Endothelial cell (in vitro differentiated cells): ENCODE data around the gene AP4M1. TPM values are rescaled to one million over a fixed set of nuclear protein-coding genes. Genes with fewer than 3 reads are reported as not detected.
"Not testable (repeated sequence)": the region's sequence is repeated elsewhere in the genome, so short reads cannot be mapped to it uniquely, and the experiment has no call there.

Source experiments
- DNase-seq: peaks from one replicate; pipeline ENCODE4 v3.0.0; 2021; ENCODE audit warnings: low spot score
- H3K27ac Mint-ChIP-seq: one replicate; pipeline ENCODE4 v1.8.0; 2021; ENCODE audit warnings: mixed read lengths, inconsistent platforms; ENCODE audit not compliant: unreplicated experiment
- H3K27me3 Mint-ChIP-seq: one replicate; pipeline ENCODE4 v1.8.0; 2021; ENCODE audit warnings: mild to moderate bottlenecking, moderate library complexity, mixed read lengths, inconsistent platforms; ENCODE audit not compliant: unreplicated experiment
- H3K36me3 Mint-ChIP-seq: one replicate; pipeline ENCODE4 v1.8.0; 2021; ENCODE audit warnings: mild to moderate bottlenecking, low read depth, mixed read lengths, inconsistent platforms; ENCODE audit not compliant: unreplicated experiment
- H3K4me1 Mint-ChIP-seq: one replicate; pipeline ENCODE4 v1.8.0; 2021; ENCODE audit warnings: mild to moderate bottlenecking, mixed read lengths, inconsistent platforms; ENCODE audit not compliant: unreplicated experiment
- H3K4me3 Mint-ChIP-seq: one replicate; pipeline ENCODE4 v1.8.0; 2021; ENCODE audit warnings: mild to moderate bottlenecking, mixed read lengths, inconsistent platforms; ENCODE audit not compliant: unreplicated experiment
- H3K9me3 Mint-ChIP-seq: one replicate; pipeline ENCODE4 v1.8.0; 2021; ENCODE audit warnings: mixed read lengths, inconsistent platforms; ENCODE audit not compliant: unreplicated experiment
- CTCF ChIP-seq: fragments of 200-600 bp; sonication (generic); IDR thresholded peaks from one replicate; pipeline ENCODE4 v1.5.0; 2021; ENCODE audit warnings: antibody characterized with exemption; ENCODE audit not compliant: unreplicated experiment
- total RNA-seq: library from RNA; stranded (reverse); fragmentation: NEBNext Ultra II Directional; extraction: Animal tissue kit (Norgen Biotek cat#: 25700); gene quantifications from one replicate; pipeline ENCODE4 v1.2.1, GENCODE V29; 2021; ENCODE audit not compliant: unreplicated experiment

The AP4M1 gene
- total RNA-seq, 1 donor from 2014 or later, result 17.8 TPM

DNA sequence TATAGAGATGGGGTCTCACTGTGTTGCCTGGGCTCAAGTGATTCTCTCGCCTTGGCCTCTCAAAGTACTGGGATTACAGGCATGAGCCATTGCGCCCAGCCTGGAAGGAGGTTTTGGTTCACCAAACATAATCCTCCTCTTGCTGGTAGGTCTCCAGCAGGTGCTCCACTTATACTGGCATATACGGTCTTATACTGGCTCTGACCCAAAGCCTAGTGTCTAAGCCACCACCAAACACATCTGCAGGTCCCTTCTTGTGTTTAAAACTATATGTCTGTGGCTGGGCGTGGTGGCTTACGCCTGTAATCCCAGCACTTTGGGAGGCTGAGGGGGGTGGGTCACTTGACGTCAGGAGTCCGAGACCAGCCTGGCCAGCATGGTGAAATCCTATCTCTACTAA lies 30.7 kb downstream of the AP4M1 start:
- TF ChIP-seq CTCF, result no peak
- peaks cover 3% of the 10 kb centered on the region for H3K4me1 Mint-ChIP-seq
- H3K4me3 Mint-ChIP-seq, result no peak overlapping the region
- H3K27me3 Mint-ChIP-seq, result no peaks in the 10 kb centered on the region
- H3K27ac Mint-ChIP-seq, result no peak overlapping the region
- no peaks in the 10 kb centered on the region for H3K9me3 Mint-ChIP-seq
- H3K36me3 Mint-ChIP-seq, result no peaks in the 10 kb centered on the region
- no peak for DNase-seq

GRCh38 chr7:100132697-100133151 lies 31.3 kb downstream of the AP4M1 start:
- no peak overlapping the region for H3K27ac Mint-ChIP-seq
- TF ChIP-seq CTCF, result peak; percentile 58

GRCh38 chr7:100137851-100138760 lies 36.7 kb downstream of the AP4M1 start:
- Mint-ChIP-seq H3K4me3 (no peak overlapping the region), H3K27ac (no peak overlapping the region), H3K4me1 (no peaks in the 10 kb centered on the region), H3K9me3 (no peaks in the 10 kb centered on the region), H3K27me3 (no peaks in the 10 kb centered on the region), H3K36me3 (no peaks in the 10 kb centered on the region)
- DNase-seq, result no peak
- no peak for TF ChIP-seq CTCF

More at GRCh38 chr7:100132697-100133151, 31.3 kb downstream of the AP4M1 start:
- peak; percentile 70 for DNase-seq
- Mint-ChIP-seq H3K9me3 (no peaks in the 10 kb centered on the region), H3K4me1 (peaks cover 3% of the 10 kb centered on the region), H3K27me3 (no peaks in the 10 kb centered on the region), H3K36me3 (no peaks in the 10 kb centered on the region), H3K4me3 (peak overlapping the region; percentile 49)

GRCh38 chr7:100141555-100141949 lies 40.1 kb downstream of the AP4M1 start:
- no peaks in the 10 kb centered on the region for H3K4me1 Mint-ChIP-seq
- no peaks in the 10 kb centered on the region for H3K36me3 Mint-ChIP-seq
- no peaks in the 10 kb centered on the region for H3K9me3 Mint-ChIP-seq
- no peak overlapping the region for H3K27ac Mint-ChIP-seq
- H3K27me3 Mint-ChIP-seq, result no peaks in the 10 kb centered on the region
- TF ChIP-seq CTCF, result no peak
- no peak for DNase-seq
- no peak overlapping the region for H3K4me3 Mint-ChIP-seq

GRCh38 chr7:100142461-100142860 lies 41.0 kb downstream of the AP4M1 start:
- Mint-ChIP-seq H3K4me3 (no peak overlapping the region), H3K27me3 (no peaks in the 10 kb centered on the region), H3K36me3 (no peaks in the 10 kb centered on the region), H3K4me1 (no peaks in the 10 kb centered on the region), H3K9me3 (no peaks in the 10 kb centered on the region), H3K27ac (no peak overlapping the region)
- no peak for DNase-seq
- TF ChIP-seq CTCF, result no peak

DNA sequence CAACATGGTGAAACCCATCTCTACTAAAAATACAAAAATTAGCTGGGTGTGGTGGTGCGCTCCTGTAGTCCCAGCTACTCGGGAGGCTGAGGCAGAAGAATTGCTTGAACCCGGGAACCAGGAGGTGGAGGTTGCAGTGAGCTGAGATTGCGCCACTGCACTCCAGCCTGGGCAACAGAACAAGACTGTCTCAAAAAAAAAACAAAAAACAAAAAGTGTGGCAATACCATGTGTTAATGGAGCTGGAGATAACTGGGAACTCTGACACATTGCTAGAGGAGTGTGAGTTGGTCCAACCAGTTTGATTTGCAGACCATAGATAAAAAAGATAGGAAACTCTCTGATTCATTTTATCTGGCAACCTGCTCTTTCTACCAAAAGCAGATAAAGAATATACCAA lies 44.9 kb downstream of the AP4M1 start:
- DNase-seq, H3K27ac Mint-ChIP-seq, H3K4me1 Mint-ChIP-seq, H3K36me3 Mint-ChIP-seq, H3K27me3 Mint-ChIP-seq, H3K9me3 Mint-ChIP-seq, H3K4me3 Mint-ChIP-seq: not testable (repeated sequence)
